Vagina (tissue), 2 donors: ENCODE results near the gene CCDC71.

Experiments used
- POLR2A ChIP-seq, 2 donors: fragments of 450-650 bp; IDR thresholded peaks; one replicate each; pipeline ENCODE4 v1.6.1; 2017; ENCODE audit warnings: antibody characterized with exemption in 2 of 2, mild to moderate bottlenecking in 2 of 2, moderate library complexity in 2 of 2
- TF ChIP-seq, protein P1 (sequence below), 3 experiments: fragments of 450-650 bp in 2 of 3; fragments of 200-600 bp in 1 of 3; sonication (generic) in 1 of 3; IDR thresholded peaks; one replicate each; pipeline ENCODE4 v1.5.1; 2017 to 2019; ENCODE audit warnings: antibody characterized with exemption in 3 of 3, mild to moderate bottlenecking in 2 of 3, moderate library complexity in 2 of 3

DNA sequence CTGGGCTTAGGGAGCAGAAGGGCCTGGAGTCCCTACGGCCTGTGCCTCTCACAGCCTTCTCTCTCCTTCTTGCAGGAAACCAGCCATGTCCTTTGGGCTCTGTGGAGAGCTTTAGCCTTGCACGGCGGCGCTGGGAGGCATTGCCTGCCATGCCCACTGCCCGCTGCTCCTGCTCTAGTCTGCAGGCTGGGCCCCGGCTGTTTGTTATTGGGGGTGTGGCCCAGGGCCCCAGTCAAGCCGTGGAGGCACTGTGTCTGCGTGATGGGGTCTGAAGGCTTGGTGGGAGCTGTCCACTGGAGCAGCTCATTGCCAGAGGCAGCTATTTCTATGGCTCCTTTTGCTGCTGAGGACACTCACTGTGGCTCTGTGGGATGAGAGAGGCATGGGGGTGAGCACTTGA lies 9.4 kb upstream of the CCDC71 start:
- TF ChIP-seq, protein P1, sequence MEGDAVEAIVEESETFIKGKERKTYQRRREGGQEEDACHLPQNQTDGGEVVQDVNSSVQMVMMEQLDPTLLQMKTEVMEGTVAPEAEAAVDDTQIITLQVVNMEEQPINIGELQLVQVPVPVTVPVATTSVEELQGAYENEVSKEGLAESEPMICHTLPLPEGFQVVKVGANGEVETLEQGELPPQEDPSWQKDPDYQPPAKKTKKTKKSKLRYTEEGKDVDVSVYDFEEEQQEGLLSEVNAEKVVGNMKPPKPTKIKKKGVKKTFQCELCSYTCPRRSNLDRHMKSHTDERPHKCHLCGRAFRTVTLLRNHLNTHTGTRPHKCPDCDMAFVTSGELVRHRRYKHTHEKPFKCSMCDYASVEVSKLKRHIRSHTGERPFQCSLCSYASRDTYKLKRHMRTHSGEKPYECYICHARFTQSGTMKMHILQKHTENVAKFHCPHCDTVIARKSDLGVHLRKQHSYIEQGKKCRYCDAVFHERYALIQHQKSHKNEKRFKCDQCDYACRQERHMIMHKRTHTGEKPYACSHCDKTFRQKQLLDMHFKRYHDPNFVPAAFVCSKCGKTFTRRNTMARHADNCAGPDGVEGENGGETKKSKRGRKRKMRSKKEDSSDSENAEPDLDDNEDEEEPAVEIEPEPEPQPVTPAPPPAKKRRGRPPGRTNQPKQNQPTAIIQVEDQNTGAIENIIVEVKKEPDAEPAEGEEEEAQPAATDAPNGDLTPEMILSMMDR (IDR thresholded peaks at IDR 0.05): no peak
- TF ChIP-seq POLR2A (IDR thresholded peaks at IDR 0.05): no peak
